Kidney epithelial cell (primary cell): Measurements from ENCODE around the gene GPATCH4. TPM values are rescaled to one million over a fixed set of nuclear protein-coding genes. Genes with fewer than 3 reads are reported as not detected.

Experiments
- DNase-seq: peaks from one replicate; pipeline ENCODE4 v3.0.0-alpha.2; 2010; ENCODE audit warnings: low read depth
- H3K27me3 ChIP-seq: 2 replicates; pipeline ENCODE4 v1.6.0; 2011; ENCODE audit warnings: low read length; ENCODE audit not compliant: control insufficient read depth, insufficient read depth
- H3K36me3 ChIP-seq: 2 replicates; pipeline ENCODE4 v1.5.1; 2011; ENCODE audit warnings: low read length; ENCODE audit not compliant: control insufficient read depth, insufficient read depth
- H3K4me3 ChIP-seq: 2 replicates; pipeline ENCODE4 v1.5.1; 2011; ENCODE audit warnings: low read depth, mild to moderate bottlenecking, control low read depth, low read length
- CTCF ChIP-seq: IDR thresholded peaks from 2 replicates; pipeline ENCODE4 v1.5.1; 2011; ENCODE audit warnings: mild to moderate bottlenecking, moderate library complexity, low read length, control low read depth, inconsistent platforms; ENCODE audit not compliant: insufficient read depth, poor library complexity, severe bottlenecking
- total RNA-seq: library from RNA; depleted of rRNA; stranded (reverse); fragments of >200 nt; gene quantifications from 2 replicates; pipeline ENCODE4 v1.2.3, GENCODE V29; 2015

Gene GPATCH4
- total RNA-seq, 1 donor from 2014 or later, result 21.8 TPM

GRCh38 chr1:156642265-156643048, 41.2 kb upstream of the GPATCH4 start:
- H3K27me3 ChIP-seq, result peaks cover 89% of the 10 kb centered on the region
- no peak for TF ChIP-seq CTCF
- no peak for DNase-seq
- H3K36me3 ChIP-seq, result no peaks in the 10 kb centered on the region
- H3K4me3 ChIP-seq, result no peak overlapping the region

- H3K27me3 ChIP-seq, result peaks cover 84% of the 10 kb centered on the region
Observed at GRCh38 chr1:156641761-156642264, 40.5 kb upstream of the GPATCH4 start, which contains the start of gene BCAN. BCAN (plus strand) TSS chr1:156642117; CDS start chr1:156646055, 3,938 bp downstream.

GRCh38 chr1:156640842-156641706, 39.8 kb upstream of the GPATCH4 start:
- H3K27me3 ChIP-seq, result peaks cover 82% of the 10 kb centered on the region
- no peak for TF ChIP-seq CTCF
- no peak for DNase-seq
- H3K36me3 ChIP-seq, result no peaks in the 10 kb centered on the region
- H3K4me3 ChIP-seq, result no peak overlapping the region

More at GRCh38 chr1:156641761-156642264, 40.5 kb upstream of the GPATCH4 start, which contains the start of gene BCAN:
- TF ChIP-seq CTCF, result no peak
- no peak for DNase-seq
- no peaks in the 10 kb centered on the region for H3K36me3 ChIP-seq
- no peak within 1 kb of the TSS for H3K4me3 ChIP-seq

GRCh38 chr1:156639601-156640101, 38.4 kb upstream of the GPATCH4 start:
- DNase-seq, result no peak
- Histone ChIP-seq H3K27me3 (peaks cover 72% of the 10 kb centered on the region), H3K36me3 (no peaks in the 10 kb centered on the region), H3K4me3 (no peak overlapping the region)
- no peak for TF ChIP-seq CTCF

- DNase-seq, result no peak
- no peak for TF ChIP-seq CTCF
- H3K36me3 ChIP-seq, result no peaks in the 10 kb centered on the region
- H3K27me3 ChIP-seq, result peaks cover 67% of the 10 kb centered on the region
- H3K4me3 ChIP-seq, result no peak overlapping the region
Observed at GRCh38 chr1:156638189-156638985, 37.1 kb upstream of the GPATCH4 start.
